ENCODE measurements around the gene CRKL. TPM values are rescaled to one million over a fixed set of nuclear protein-coding genes. Genes with fewer than 3 reads are reported as not detected.

CRKL gene
- total RNA-seq, 1 experiment from 2014 or later, result 87.7 TPM

DNA sequence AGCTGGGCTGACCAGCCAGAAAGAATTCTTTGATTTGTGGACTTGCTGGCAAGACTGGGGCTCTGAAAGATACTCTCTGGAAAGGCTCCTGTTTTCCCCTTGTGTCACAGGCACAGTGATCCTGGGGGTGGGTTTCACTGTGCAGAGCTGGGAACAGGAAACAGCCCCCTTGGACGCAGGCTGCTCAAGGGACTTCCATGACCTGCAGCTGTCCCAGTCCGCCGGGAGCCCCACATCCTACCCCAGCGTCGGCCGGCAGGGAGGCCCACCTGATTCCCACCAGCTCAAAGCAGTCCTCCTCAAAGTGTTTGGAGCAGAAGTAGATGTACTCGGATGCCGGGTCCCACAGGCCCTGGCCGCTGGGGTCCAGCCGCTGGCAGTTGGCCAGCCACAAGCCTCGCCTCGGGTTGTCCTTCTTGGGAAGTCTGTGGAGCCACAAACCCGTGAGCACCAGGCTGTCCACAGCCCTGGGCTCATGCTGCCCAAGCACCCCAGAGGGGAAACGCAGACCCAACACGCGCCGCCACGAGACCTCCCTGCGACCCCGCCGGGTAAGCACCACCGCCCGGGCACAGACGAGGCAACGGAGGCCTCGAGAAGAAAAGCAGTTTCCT lies 83.9 kb downstream of the CRKL start:
- Histone ChIP-seq H3K9ac (ENCODE audit: low read length) (peak overlapping the region; percentile 95), H3K36me3 (ENCODE audit: control insufficient read depth in 1 of 2, insufficient read depth in 2 of 2, low read length in 2 of 2) (peaks cover 3 to 11% of the 10 kb centered on the region in 2 experiments; a peak in 3 of 4 replicates), H3K79me2 (ENCODE audit: insufficient read depth, low read length) (peaks cover 38% of the 10 kb centered on the region), H3K4me1 (ENCODE audit: control insufficient read depth in 1 of 2, insufficient read depth in 2 of 2, low read length in 2 of 2) (peaks cover 17 to 28% of the 10 kb centered on the region in 2 experiments), H3K9me3 (ENCODE audit: control insufficient read depth in 1 of 2, insufficient read depth in 1 of 2, low read depth in 1 of 2, low read length in 2 of 2) (no peaks in the 10 kb centered on the region), H3K27ac (ENCODE audit: low read depth, low read length) (peak overlapping the region; percentile 97), H3K4me2 (ENCODE audit: low read length) (peak overlapping the region; percentile 86), H3K4me3 (replicated peaks in 1 of 2; ENCODE audit: low read depth in 1 of 2, low read length in 2 of 2) (peak overlapping the region; percentile 81 to 87), H3K9me2 (ENCODE audit: insufficient read depth) (no peaks in the 10 kb centered on the region), H3K27me3 (ENCODE audit: insufficient read depth, low read length) (no peaks in the 10 kb centered on the region), H2AFZ (ENCODE audit: low read depth, low read length, poor library complexity, severe bottlenecking) (no peak overlapping the region), H4K20me1 (ENCODE audit: insufficient read depth) (no peaks in the 10 kb centered on the region)
- POLR2A ChIA-PET, result no interaction called here
- RAD21 ChIA-PET (ENCODE audit: low non-redundant PET in 1 of 2, low total read pairs in 2 of 2, uncharacterized antibody in 2 of 2, unreplicated experiment in 2 of 2), result no interaction called here
- intact Hi-C loops (cut with micrococcal nuclease), result no loop called here
- no TSS peak for BruUV-seq (replicated peaks)
- ATAC-seq (no peak), DNase-seq (ENCODE audit: low read depth, low spot score) (no peak)
- CTCF ChIA-PET, result interaction anchor here (1.2 kb wide), 1 partner anchor 116 kb away, joined by 3 read pairs; no protein-coding TSS in a partner anchor
- peak; percentile 33; the same call in 1 of the 2 replicates for TF ChIP-seq ZFX (IDR thresholded peaks at IDR 0.05)
- TF ChIP-seq FOSL1 (IDR thresholded peaks at IDR 0.05; ENCODE audit: low read depth), result no peak

DNA sequence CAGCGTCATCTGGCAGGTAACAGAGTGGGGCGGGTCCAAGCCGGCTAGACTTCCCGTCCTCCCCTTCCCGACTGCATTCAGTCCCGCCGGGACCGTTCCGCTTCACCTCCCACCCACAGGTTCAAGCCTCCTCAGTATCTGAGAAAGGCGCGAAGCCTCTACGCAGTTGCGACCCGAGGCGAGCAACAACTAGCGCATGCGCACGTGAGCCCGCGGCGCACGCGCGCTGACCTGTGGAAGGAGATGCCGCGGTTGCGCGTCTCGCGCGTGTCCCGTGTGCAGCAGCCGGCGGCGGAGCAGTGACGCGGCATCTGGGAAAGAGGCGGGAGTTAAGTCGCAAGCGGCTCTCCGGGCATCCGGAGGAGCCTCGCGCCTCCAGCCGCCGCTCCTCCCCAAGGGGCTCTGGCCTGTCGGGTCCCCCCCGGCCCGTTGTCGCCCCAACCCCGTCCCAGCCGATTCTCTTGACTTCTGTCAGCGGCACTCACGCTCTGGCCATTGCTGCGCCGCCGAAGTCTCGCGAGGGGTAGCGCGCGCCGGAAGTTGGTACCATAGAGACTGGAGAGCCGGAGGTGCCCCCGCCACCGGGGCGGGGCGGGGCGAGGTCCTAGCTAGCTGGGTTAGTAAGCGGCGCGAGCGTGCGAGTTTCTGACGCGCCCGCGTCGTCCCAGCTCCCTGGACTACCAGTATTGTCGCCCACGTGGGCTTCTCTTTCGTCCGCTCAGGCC lies 84.6 kb downstream of the CRKL start, which contains the start of gene THAP7:
THAP7 (minus strand) TSS at position 518 of the 725 bp plus-strand sequence; CDS start at position 311, 207 bp downstream.
- BruUV-seq (replicated peaks), result TSS peak; percentile 78
- no peak within 1 kb of the TSS for H2AFZ ChIP-seq (ENCODE audit: low read depth, low read length, poor library complexity, severe bottlenecking)
- no peaks in the 10 kb centered on the region for H3K9me3 ChIP-seq (ENCODE audit: control insufficient read depth in 1 of 2, insufficient read depth in 1 of 2, low read depth in 1 of 2, low read length in 2 of 2)
- H3K27ac ChIP-seq (ENCODE audit: low read depth, low read length), result peak within 1 kb of the TSS; percentile 97
- ATAC-seq (peak; percentile 88), DNase-seq (ENCODE audit: low read depth, low spot score) (peak; percentile 89)
- POLR2A ChIA-PET, result interaction anchor here (0.6 to 0.9 kb wide), 4 partner anchors 13 to 116 kb away, joined by 3 to 4 read pairs (median 3); partner anchors contain the start of genes CRKL and P2RX6
- RAD21 ChIA-PET (ENCODE audit: low non-redundant PET in 1 of 2, low total read pairs in 2 of 2, uncharacterized antibody in 2 of 2, unreplicated experiment in 2 of 2), result no interaction called here
- no peaks in the 10 kb centered on the region for H3K27me3 ChIP-seq (ENCODE audit: insufficient read depth, low read length)
- peaks cover 3 to 11% of the 10 kb centered on the region in 2 experiments; a peak in 3 of 4 replicates for H3K36me3 ChIP-seq (ENCODE audit: control insufficient read depth in 1 of 2, insufficient read depth in 2 of 2, low read length in 2 of 2)
- H3K4me3 ChIP-seq (replicated peaks in 1 of 2; ENCODE audit: low read depth in 1 of 2, low read length in 2 of 2), result peak within 1 kb of the TSS; percentile 81 to 87
- H3K79me2 ChIP-seq (ENCODE audit: insufficient read depth, low read length), result peaks cover 38% of the 10 kb centered on the region
- no peaks in the 10 kb centered on the region for H4K20me1 ChIP-seq (ENCODE audit: insufficient read depth)
- peaks cover 17 to 28% of the 10 kb centered on the region in 2 experiments for H3K4me1 ChIP-seq (ENCODE audit: control insufficient read depth in 1 of 2, insufficient read depth in 2 of 2, low read length in 2 of 2)
- H3K9ac ChIP-seq (ENCODE audit: low read length), result peak within 1 kb of the TSS; percentile 95
- CTCF ChIA-PET, result interaction anchor here (0.8 to 1.6 kb wide), 3 partner anchors 19 to 197 kb away, joined by 3 read pairs; no protein-coding TSS in a partner anchor
- intact Hi-C loops (cut with micrococcal nuclease), result loop anchor here (2.0 kb wide), 1 partner anchor 19 kb away; the partner anchor contains the start of gene LZTR1
- no peaks in the 10 kb centered on the region for H3K9me2 ChIP-seq (ENCODE audit: insufficient read depth)
- peak within 1 kb of the TSS; percentile 86 for H3K4me2 ChIP-seq (ENCODE audit: low read length)
- TF ChIP-seq SRF (IDR thresholded peaks at IDR 0.05; ENCODE audit: low read depth) (no peak), ELF1 (IDR thresholded peaks at IDR 0.05; ENCODE audit: borderline replicate concordance, low read depth) (no peak), POLR2A (IDR thresholded peaks at IDR 0.05; ENCODE audit: borderline replicate concordance, extremely low read depth, insufficient read depth, insufficient read length) (peak; percentile 84), JUND (IDR thresholded peaks at IDR 0.05) (no peak; the same call in 1 of the 2 replicates), TCF7L2 (IDR thresholded peaks at IDR 0.05; ENCODE audit: borderline replicate concordance, extremely low read depth, insufficient read depth, insufficient read length) (peak; percentile 34), POLR2AphosphoS5 (IDR thresholded peaks at IDR 0.05; ENCODE audit: low read depth, low read length) (peak; percentile 88), SIN3A (IDR thresholded peaks at IDR 0.05; ENCODE audit: low read depth) (peak; percentile 80), EZH2phosphoT487 (IDR thresholded peaks at IDR 0.05; ENCODE audit: borderline replicate concordance) (no peak)
- TF ChIP-seq, protein P1, sequence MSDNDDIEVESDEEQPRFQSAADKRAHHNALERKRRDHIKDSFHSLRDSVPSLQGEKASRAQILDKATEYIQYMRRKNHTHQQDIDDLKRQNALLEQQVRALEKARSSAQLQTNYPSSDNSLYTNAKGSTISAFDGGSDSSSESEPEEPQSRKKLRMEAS (IDR thresholded peaks at IDR 0.05), result peak; percentile 95
- TF ChIP-seq, protein P2, sequence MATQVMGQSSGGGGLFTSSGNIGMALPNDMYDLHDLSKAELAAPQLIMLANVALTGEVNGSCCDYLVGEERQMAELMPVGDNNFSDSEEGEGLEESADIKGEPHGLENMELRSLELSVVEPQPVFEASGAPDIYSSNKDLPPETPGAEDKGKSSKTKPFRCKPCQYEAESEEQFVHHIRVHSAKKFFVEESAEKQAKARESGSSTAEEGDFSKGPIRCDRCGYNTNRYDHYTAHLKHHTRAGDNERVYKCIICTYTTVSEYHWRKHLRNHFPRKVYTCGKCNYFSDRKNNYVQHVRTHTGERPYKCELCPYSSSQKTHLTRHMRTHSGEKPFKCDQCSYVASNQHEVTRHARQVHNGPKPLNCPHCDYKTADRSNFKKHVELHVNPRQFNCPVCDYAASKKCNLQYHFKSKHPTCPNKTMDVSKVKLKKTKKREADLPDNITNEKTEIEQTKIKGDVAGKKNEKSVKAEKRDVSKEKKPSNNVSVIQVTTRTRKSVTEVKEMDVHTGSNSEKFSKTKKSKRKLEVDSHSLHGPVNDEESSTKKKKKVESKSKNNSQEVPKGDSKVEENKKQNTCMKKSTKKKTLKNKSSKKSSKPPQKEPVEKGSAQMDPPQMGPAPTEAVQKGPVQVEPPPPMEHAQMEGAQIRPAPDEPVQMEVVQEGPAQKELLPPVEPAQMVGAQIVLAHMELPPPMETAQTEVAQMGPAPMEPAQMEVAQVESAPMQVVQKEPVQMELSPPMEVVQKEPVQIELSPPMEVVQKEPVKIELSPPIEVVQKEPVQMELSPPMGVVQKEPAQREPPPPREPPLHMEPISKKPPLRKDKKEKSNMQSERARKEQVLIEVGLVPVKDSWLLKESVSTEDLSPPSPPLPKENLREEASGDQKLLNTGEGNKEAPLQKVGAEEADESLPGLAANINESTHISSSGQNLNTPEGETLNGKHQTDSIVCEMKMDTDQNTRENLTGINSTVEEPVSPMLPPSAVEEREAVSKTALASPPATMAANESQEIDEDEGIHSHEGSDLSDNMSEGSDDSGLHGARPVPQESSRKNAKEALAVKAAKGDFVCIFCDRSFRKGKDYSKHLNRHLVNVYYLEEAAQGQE (IDR thresholded peaks at IDR 0.05; ENCODE audit: low read depth), result no peak
- TF ChIP-seq, protein P3, sequence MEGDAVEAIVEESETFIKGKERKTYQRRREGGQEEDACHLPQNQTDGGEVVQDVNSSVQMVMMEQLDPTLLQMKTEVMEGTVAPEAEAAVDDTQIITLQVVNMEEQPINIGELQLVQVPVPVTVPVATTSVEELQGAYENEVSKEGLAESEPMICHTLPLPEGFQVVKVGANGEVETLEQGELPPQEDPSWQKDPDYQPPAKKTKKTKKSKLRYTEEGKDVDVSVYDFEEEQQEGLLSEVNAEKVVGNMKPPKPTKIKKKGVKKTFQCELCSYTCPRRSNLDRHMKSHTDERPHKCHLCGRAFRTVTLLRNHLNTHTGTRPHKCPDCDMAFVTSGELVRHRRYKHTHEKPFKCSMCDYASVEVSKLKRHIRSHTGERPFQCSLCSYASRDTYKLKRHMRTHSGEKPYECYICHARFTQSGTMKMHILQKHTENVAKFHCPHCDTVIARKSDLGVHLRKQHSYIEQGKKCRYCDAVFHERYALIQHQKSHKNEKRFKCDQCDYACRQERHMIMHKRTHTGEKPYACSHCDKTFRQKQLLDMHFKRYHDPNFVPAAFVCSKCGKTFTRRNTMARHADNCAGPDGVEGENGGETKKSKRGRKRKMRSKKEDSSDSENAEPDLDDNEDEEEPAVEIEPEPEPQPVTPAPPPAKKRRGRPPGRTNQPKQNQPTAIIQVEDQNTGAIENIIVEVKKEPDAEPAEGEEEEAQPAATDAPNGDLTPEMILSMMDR (IDR thresholded peaks at IDR 0.05 in 2 of 3, conservative IDR thresholded peaks at IDR 0.05 in 1 of 3; ENCODE audit: borderline replicate concordance in 1 of 3, insufficient read depth in 1 of 3, low read depth in 2 of 3, low read length in 2 of 3), result no peak

All from HCT116 (cell line).